ENCODE measurements around the gene MRPL30.

- TF ChIP-seq TAF1 (IDR thresholded peaks at IDR 0.05; ENCODE audit: borderline replicate concordance, low read depth, low read length) (0 out of 2 replicates have a peak, but pooled peaks have one; percentile 8), POLR2A (IDR thresholded peaks at IDR 0.05; ENCODE audit: low read depth, low read length) (peak; percentile 88), POLR2AphosphoS5 (IDR thresholded peaks at IDR 0.05; ENCODE audit: low read depth, low read length) (peak; percentile 77)
Measured at GRCh38 chr2:99154643-99155536, 26.1 kb upstream of the MRPL30 start, which contains the start of the genes LIPT1 and TSGA10.
